Lung (tissue), 12 donors: ENCODE measurements around the gene HOXB3. TPM values are rescaled to one million over a fixed set of nuclear protein-coding genes. Genes with fewer than 3 reads are reported as not detected.

Experiments
- ATAC-seq: fragments of 200-7000 bp; cut with Tn5 transposase; one replicate; pipeline ENCODE4 v1.9.1; 2020; ENCODE audit warnings: moderate number of reproducible peaks; ENCODE audit not compliant: insufficient read depth, low FRiP score
- DNase-seq, 3 donors: peaks; one replicate each; pipeline ENCODE4 v3.0.0-alpha.2; 2013 to 2017
- H3K27ac ChIP-seq, 2 donors: one replicate each; pipeline ENCODE4 v1.5.1; 2013; ENCODE audit warnings: mild to moderate bottlenecking in 2 of 2, moderate library complexity in 2 of 2, control low read depth in 1 of 2, inconsistent platforms in 1 of 2, low read depth in 1 of 2, low read length in 1 of 2
- H3K27me3 ChIP-seq, 3 donors: one replicate each; pipeline ENCODE4 v1.5.1; 2013; ENCODE audit warnings: low read length in 2 of 3; ENCODE audit not compliant: control insufficient read depth in 3 of 3, insufficient read depth in 3 of 3
- H3K36me3 ChIP-seq, 4 donors: one replicate each; pipeline ENCODE4 v1.5.1; 2013; ENCODE audit warnings: low read length in 4 of 4, mild to moderate bottlenecking in 1 of 4, moderate library complexity in 1 of 4; ENCODE audit not compliant: control insufficient read depth in 4 of 4, insufficient read depth in 4 of 4
- H3K4me1 ChIP-seq, 5 donors: one replicate each; pipeline ENCODE4 v1.5.1; 2013; ENCODE audit warnings: low read length in 5 of 5, mild to moderate bottlenecking in 2 of 5, moderate library complexity in 1 of 5; ENCODE audit not compliant: control insufficient read depth in 5 of 5, insufficient read depth in 5 of 5
- H3K4me3 ChIP-seq: one replicate; pipeline ENCODE4 v1.5.1; 2013; ENCODE audit warnings: mild to moderate bottlenecking, control low read depth, moderate library complexity
- H3K9ac ChIP-seq, 2 donors: one replicate each; pipeline ENCODE4 v1.5.1; 2013; ENCODE audit warnings: low read length in 2 of 2, control low read depth in 1 of 2; ENCODE audit not compliant: insufficient read depth in 1 of 2
- H3K9me3 ChIP-seq, 4 donors: one replicate each; pipeline ENCODE4 v1.5.1; 2013; ENCODE audit warnings: low read length in 3 of 4, mild to moderate bottlenecking in 1 of 4, moderate library complexity in 1 of 4; ENCODE audit not compliant: control insufficient read depth in 4 of 4, insufficient read depth in 3 of 4
- WGBS, 2 donors: extraction: QIAGEN DNeasy Blood & Tissue Kit; methylation state at CpG; one replicate each; pipeline ENCODE4 v1.1.7; 2013; 5-methylcytosine and 5-hydroxymethylcytosine counted together
- polyA plus RNA-seq, 2 donors: library from polyadenylated mRNA; stranded (reverse); fragments of 200-250 nt; gene quantifications; one replicate each; pipeline ENCODE4 v1.2.1, GENCODE V29; 2013
- total RNA-seq, 2 donors: library from RNA; depleted of rRNA in 1 of 2; stranded (reverse); fragments of >200 nt in 1 of 2; gene quantifications; one replicate each; pipeline ENCODE4 v1.2.1, GENCODE V29; 2014 to 2021
- TF ChIP-seq, protein P1 (sequence below): IDR thresholded peaks from 2 replicates; pipeline ENCODE4 v1.5.1; 2012; ENCODE audit warnings: mild to moderate bottlenecking; ENCODE audit errors: control extremely low read depth, extremely low read depth
- donor health status: control.
- donor health status: control.
- donor health status: Bipolar disorder and iron deficiency.
- donor health status: healthy.
- donor health status: DM: yes; HTN: yes; CAD: no.

HOXB3 gene
- total and polyA plus RNA-seq, 4 donors = 1.9 to 21.1 (median 6.7) TPM

DNA sequence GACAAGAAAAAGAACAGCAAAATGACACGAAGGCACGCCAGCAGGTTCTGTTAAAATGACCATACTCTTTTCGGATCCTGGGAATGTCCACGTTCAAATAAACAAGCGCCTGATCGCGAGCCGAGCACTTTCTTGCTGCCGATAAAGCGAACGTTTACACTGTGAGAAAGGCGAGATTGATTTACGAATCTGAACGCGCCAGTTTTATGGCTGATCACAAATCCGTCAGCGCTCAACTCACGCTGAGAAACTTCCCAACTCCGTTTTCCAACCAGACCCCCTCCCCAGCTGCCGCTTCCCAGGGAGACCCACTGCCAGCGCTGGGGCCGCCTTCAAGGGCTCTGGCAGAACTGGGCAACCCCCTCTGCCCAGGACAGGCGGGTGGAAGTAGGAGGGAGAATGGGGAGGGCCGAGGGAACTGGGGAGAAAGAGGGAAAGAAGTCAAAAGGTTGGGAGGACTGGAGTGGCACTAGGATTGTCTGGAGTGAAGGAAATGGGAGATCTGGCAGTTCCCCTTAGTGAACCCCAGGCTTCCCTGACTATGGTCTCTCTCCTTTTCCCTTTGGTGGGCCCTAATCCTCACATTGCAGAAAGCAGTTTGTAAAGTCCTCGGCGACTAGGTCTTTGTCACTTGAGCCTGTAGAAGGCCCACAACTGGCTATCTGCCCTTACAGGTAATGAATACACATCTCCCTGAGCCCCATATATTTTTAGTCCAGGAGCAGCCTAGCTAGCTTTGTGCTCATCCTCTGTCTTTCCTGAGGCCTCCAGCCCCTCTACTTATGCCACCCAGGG lies 18.8 kb downstream of the HOXB3 start:
- no peak overlapping the region for H3K4me3 ChIP-seq

DNA sequence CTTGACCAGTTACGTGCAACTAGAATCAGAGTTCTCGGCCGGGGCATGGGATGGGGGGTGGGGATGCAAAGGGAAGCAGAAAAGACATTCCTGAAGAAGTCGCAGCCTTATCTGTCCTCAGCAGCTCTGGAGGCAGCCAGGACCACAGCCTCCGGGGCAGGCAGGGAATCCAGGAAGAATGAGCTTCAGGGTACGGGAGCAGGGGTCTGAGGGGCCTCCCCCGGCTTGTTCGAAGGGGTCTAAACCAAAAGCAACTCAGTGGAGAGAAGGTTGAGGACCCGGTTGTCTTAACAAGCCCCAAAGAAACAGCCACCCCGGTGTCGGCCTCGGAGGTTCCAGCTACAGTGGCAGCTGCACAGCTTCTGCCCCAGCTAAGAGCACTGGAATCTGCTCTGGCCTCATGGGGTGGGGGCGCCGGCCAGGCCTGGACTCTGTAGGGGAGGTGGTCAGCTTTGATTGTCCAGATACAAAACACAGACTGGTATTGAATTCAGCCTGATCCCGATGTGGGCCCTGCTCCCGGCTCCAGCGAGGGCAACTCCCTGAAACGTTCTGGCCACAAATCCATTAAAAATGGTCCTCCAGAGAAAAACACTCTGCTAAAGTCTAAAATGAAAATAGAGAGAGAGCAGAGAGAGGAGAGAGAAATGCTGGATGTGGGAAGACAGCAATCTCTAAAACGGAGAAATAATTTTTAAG lies 19.6 kb downstream of the HOXB3 start:
- Histone ChIP-seq H3K27me3 (peaks cover 0 to 72% (median 2%) of the 10 kb centered on the region in 3 donors), H3K4me1 (peaks cover 0 to 91% (median 10%) of the 10 kb centered on the region in 5 donors), H3K9me3 (peaks cover 0 to 3% (median 0%) of the 10 kb centered on the region in 4 donors), H3K36me3 (peaks cover 0 to 24% (median 1%) of the 10 kb centered on the region in 4 donors), H3K9ac (peak overlapping the region; percentile 59 to 96), H3K27ac (peak overlapping the region in 1 of 2 donors; percentile 76), H3K4me3 (no peak overlapping the region)
- ATAC-seq = no peak
- TF ChIP-seq, protein P1, sequence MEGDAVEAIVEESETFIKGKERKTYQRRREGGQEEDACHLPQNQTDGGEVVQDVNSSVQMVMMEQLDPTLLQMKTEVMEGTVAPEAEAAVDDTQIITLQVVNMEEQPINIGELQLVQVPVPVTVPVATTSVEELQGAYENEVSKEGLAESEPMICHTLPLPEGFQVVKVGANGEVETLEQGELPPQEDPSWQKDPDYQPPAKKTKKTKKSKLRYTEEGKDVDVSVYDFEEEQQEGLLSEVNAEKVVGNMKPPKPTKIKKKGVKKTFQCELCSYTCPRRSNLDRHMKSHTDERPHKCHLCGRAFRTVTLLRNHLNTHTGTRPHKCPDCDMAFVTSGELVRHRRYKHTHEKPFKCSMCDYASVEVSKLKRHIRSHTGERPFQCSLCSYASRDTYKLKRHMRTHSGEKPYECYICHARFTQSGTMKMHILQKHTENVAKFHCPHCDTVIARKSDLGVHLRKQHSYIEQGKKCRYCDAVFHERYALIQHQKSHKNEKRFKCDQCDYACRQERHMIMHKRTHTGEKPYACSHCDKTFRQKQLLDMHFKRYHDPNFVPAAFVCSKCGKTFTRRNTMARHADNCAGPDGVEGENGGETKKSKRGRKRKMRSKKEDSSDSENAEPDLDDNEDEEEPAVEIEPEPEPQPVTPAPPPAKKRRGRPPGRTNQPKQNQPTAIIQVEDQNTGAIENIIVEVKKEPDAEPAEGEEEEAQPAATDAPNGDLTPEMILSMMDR = no peak
- WGBS, 2 donors = 27 to 51% methylated on average over 19 of the region's 19 CpGs
- peak; percentile 77 to 87 (median 83) for DNase-seq

More for the DNA sequence above, 18.8 kb downstream of the HOXB3 start:
- TF ChIP-seq, protein P1 = no peak
- Histone ChIP-seq H3K27me3 (peaks cover 0 to 72% (median 5%) of the 10 kb centered on the region in 3 donors), H3K9ac (peak overlapping the region; percentile 59 to 96), H3K27ac (peak overlapping the region in 1 of 2 donors; percentile 82), H3K36me3 (peaks cover 0 to 26% (median 1%) of the 10 kb centered on the region in 4 donors), H3K4me1 (peaks cover 0 to 90% (median 6%) of the 10 kb centered on the region in 5 donors), H3K9me3 (peaks cover 0 to 3% (median 0%) of the 10 kb centered on the region in 4 donors)
- DNase-seq (peak; percentile 74 to 91 (median 87)), ATAC-seq (no peak)
- WGBS, 2 donors = 32 to 60% methylated on average over 26 of the region's 26 CpGs

DNA sequence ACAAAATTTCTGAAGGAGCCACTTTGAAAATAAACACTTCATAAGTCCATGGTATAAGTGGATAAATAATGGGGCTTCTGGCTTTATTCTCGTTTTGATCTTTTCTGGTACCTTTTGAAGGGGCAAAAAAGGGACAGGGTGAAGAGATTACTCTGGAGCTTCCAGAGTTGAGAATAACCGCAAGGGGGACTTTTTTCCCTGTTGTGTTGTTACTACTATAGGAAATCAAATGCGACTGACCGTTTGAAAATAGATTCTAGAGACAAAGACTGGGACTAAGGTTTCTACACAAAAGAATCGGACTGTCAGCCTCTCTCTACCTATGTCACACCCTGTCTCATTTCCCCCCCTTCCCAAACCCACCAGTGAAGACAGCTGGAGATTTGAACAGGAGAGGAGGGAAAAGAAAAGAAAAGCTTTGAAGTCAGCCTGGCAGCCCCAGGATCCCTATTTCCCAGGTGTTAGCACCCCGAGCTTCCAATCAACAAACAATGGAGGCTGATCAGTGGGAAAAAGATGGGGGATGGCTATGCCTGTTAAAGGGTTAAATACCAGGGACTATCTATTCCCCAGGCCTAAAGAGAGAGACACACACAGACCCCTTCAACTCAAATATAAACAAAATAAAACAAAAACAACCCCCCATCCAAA lies 20.2 kb downstream of the HOXB3 start:
- TF ChIP-seq, protein P1 = no peak
- 42 to 54% methylated on average over 6 of the region's 6 CpGs for WGBS, 2 donors
- H3K9ac ChIP-seq = peak overlapping the region; percentile 59 to 96
- peaks cover 0 to 92% (median 12%) of the 10 kb centered on the region in 5 donors for H3K4me1 ChIP-seq
- H3K4me3 ChIP-seq = no peak overlapping the region
- H3K36me3 ChIP-seq = peaks cover 0 to 26% (median 2%) of the 10 kb centered on the region in 4 donors
- H3K27me3 ChIP-seq = peaks cover 0 to 71% (median 2%) of the 10 kb centered on the region in 3 donors
- ATAC-seq (no peak), DNase-seq (peak in 2 of 3 donors; percentile 79 to 86)
- H3K27ac ChIP-seq = peak overlapping the region in 1 of 2 donors; percentile 76
- peaks cover 0 to 3% (median 0%) of the 10 kb centered on the region in 4 donors for H3K9me3 ChIP-seq
